SK-N-SH treated with all-trans-retinoic acid at 6 μM for 48 hours (cell line): ENCODE results near the gene CABYR.

ENCODE experiments used
- ATAC-seq: fragments of 200-7000 bp; cut with Tn5 transposase; 3 replicates; pipeline ENCODE4 v1.9.1; 2020; ENCODE audit warnings: mild to moderate bottlenecking, moderate library complexity
- BACH2 ChIP-seq: fragments of 250-450 bp; sonication (Bioruptor Pico); IDR thresholded peaks from 2 replicates; pipeline ENCODE4 v1.9.0; 2021; ENCODE audit warnings: mild to moderate bottlenecking, borderline replicate concordance
- CREB5 ChIP-seq: fragments of 250-450 bp; sonication (Bioruptor Pico); IDR thresholded peaks from 2 replicates; pipeline ENCODE4 v1.5.1; 2020; ENCODE audit warnings: low read depth, mild to moderate bottlenecking, moderate library complexity
- CSRNP3 ChIP-seq: fragments of 250-450 bp; sonication (Bioruptor Pico); IDR thresholded peaks from 2 replicates; pipeline ENCODE4 v1.5.1; 2021; ENCODE audit warnings: mild to moderate bottlenecking, moderate library complexity
- ESRRG ChIP-seq: fragments of 250-450 bp; sonication (Bioruptor Pico); IDR thresholded peaks from 2 replicates; pipeline ENCODE4 v1.6.1; 2021; ENCODE audit warnings: mild to moderate bottlenecking
- GLIS3 ChIP-seq: fragments of 250-450 bp; sonication (Bioruptor Pico); IDR thresholded peaks from 2 replicates; pipeline ENCODE4 v1.5.0; 2020; ENCODE audit warnings: mild to moderate bottlenecking, moderate library complexity
- ISL1 ChIP-seq: fragments of 250-450 bp; sonication (Bioruptor Pico); IDR thresholded peaks from 2 replicates; pipeline ENCODE4 v2.1.2; 2022; ENCODE audit warnings: mild to moderate bottlenecking, moderate library complexity
- OSR1 ChIP-seq: fragments of 250-450 bp; sonication (Bioruptor Pico); IDR thresholded peaks from 2 replicates; pipeline ENCODE4 v1.8.0; 2022; ENCODE audit warnings: moderate library complexity, mild to moderate bottlenecking, inconsistent platforms
- PATZ1 ChIP-seq: fragments of 250-450 bp; sonication (Bioruptor Pico); IDR thresholded peaks from 2 replicates; pipeline ENCODE4 v1.8.0; 2020; ENCODE audit warnings: mild to moderate bottlenecking, moderate library complexity, borderline replicate concordance
- POU6F1 ChIP-seq: fragments of 250-450 bp; sonication (Bioruptor Pico); IDR thresholded peaks from 2 replicates; pipeline ENCODE4 v1.8.0; 2021; ENCODE audit warnings: low read depth, mild to moderate bottlenecking, moderate library complexity, borderline replicate concordance
- RARB ChIP-seq: fragments of 250-450 bp; sonication (Bioruptor Pico); IDR thresholded peaks from 2 replicates; pipeline ENCODE4 v1.8.0; 2021; ENCODE audit warnings: mild to moderate bottlenecking, moderate library complexity
- SNAI2 ChIP-seq: fragments of 250-450 bp; sonication (Bioruptor Pico); IDR thresholded peaks from 2 replicates; pipeline ENCODE4 v1.5.0; 2020; ENCODE audit warnings: mild to moderate bottlenecking, moderate library complexity
- TSHZ2 ChIP-seq: fragments of 250-450 bp; sonication (Bioruptor Pico); IDR thresholded peaks from 2 replicates; pipeline ENCODE4 v1.5.0; 2020; ENCODE audit warnings: mild to moderate bottlenecking, moderate library complexity
- ZC3H10 ChIP-seq: fragments of 250-450 bp; sonication (Bioruptor Pico); IDR thresholded peaks from 2 replicates; pipeline ENCODE4 v1.5.1; 2021; ENCODE audit warnings: mild to moderate bottlenecking, moderate library complexity
- ZFP3 ChIP-seq: fragments of 250-450 bp; sonication (Bioruptor Pico); IDR thresholded peaks from 2 replicates; pipeline ENCODE4 v1.5.0; 2020; ENCODE audit warnings: mild to moderate bottlenecking, moderate library complexity
- ZNF565 ChIP-seq: fragments of 450-650 bp; formaldehyde crosslinking; conservative IDR thresholded peaks from 2 replicates; pipeline ENCODE4 v1.5.0; 2020; ENCODE audit warnings: low read depth, mild to moderate bottlenecking, moderate library complexity
- ZNF8 ChIP-seq: fragments of 450-650 bp; formaldehyde crosslinking; IDR thresholded peaks from 2 replicates; pipeline ENCODE4 v1.5.0; 2020; ENCODE audit warnings: mild to moderate bottlenecking, moderate library complexity

Gene CABYR

GRCh38 chr18:24112464-24112863 is 26.4 kb upstream of the CABYR start:
- TF ChIP-seq ZNF8 (CRISPR knock-in tag) = no peak
- TF ChIP-seq ZC3H10 = no peak
- no peak for TF ChIP-seq SNAI2 (CRISPR knock-in tag)
- no peak for TF ChIP-seq OSR1 (CRISPR knock-in tag)
- TF ChIP-seq BACH2 = no peak
- no peak for TF ChIP-seq ZFP3 (CRISPR knock-in tag)
- no peak for TF ChIP-seq RARB (CRISPR knock-in tag)
- TF ChIP-seq CSRNP3 (CRISPR knock-in tag) = no peak
- TF ChIP-seq ZNF565 (CRISPR knock-in tag) = no peak
- no peak for TF ChIP-seq TSHZ2
- no peak for TF ChIP-seq ESRRG (CRISPR knock-in tag)
- TF ChIP-seq GLIS3 (CRISPR knock-in tag) = no peak
- TF ChIP-seq CREB5 = no peak
- no peak for TF ChIP-seq POU6F1 (CRISPR knock-in tag)
- no peak for ATAC-seq

- no peak for ATAC-seq
- TF ChIP-seq TSHZ2 = no peak
- TF ChIP-seq ISL1 = no peak
- TF ChIP-seq CSRNP3 (CRISPR knock-in tag) = no peak
- no peak for TF ChIP-seq OSR1 (CRISPR knock-in tag)
- no peak for TF ChIP-seq POU6F1 (CRISPR knock-in tag)
- TF ChIP-seq RARB (CRISPR knock-in tag) = no peak
- no peak for TF ChIP-seq ZNF565 (CRISPR knock-in tag)
- no peak for TF ChIP-seq PATZ1 (CRISPR knock-in tag)
- TF ChIP-seq ZNF8 (CRISPR knock-in tag) = no peak
Measured at GRCh38 chr18:24112874-24113615, 25.8 kb upstream of the CABYR start.
